Right atrium auricular region (tissue), 2 donors: ENCODE results near the gene VAPA. TPM values are rescaled to one million over a fixed set of nuclear protein-coding genes. Genes with fewer than 3 reads are reported as not detected.

Source experiments
- DNase-seq: peaks from one replicate; pipeline ENCODE4 v3.0.0-alpha.2; 2019; ENCODE audit warnings: low spot score
- H3K27ac ChIP-seq, 2 donors: fragments of 200-600 bp; sonication (generic); 1 replicate in 1 of 2; 2 replicates in 1 of 2; pipeline ENCODE4 v1.5.1; 2016 to 2019
- H3K27me3 ChIP-seq, 2 donors: fragments of 200-600 bp; sonication (generic); one replicate each; pipeline versions ENCODE4 v1.5.1 to v1.6.0; 2017 to 2019
- H3K36me3 ChIP-seq: fragments of 200-600 bp; sonication (generic); one replicate; pipeline ENCODE4 v1.5.1; 2016
- H3K4me1 ChIP-seq, 2 donors: fragments of 200-600 bp; sonication (generic); one replicate each; pipeline versions ENCODE4 v1.5.1 to v1.6.0; 2017 to 2019
- H3K4me3 ChIP-seq, 2 donors: fragments of 200-600 bp; sonication (generic); 1 replicate in 1 of 2; 2 replicates in 1 of 2; pipeline ENCODE4 v1.5.1; 2017 to 2019; ENCODE audit warnings: mild to moderate bottlenecking in 1 of 2, moderate library complexity in 1 of 2
- H3K9me3 ChIP-seq, 2 donors: fragments of 200-600 bp; sonication (generic); one replicate each; pipeline ENCODE4 v1.5.1; 2019
- CTCF ChIP-seq, 2 donors: fragments of 200-600 bp; sonication (generic); IDR thresholded peaks; one replicate each; pipeline ENCODE4 v1.5.1; 2019; ENCODE audit warnings: antibody characterized with exemption in 2 of 2
- total RNA-seq, 2 donors: library from RNA; depleted of rRNA; stranded (reverse); fragments of >200 nt; gene quantifications; one replicate each; pipeline ENCODE4 v1.1.0, GENCODE V29; 2016

Gene VAPA
- total RNA-seq, 2 donors from 2014 or later = 213 to 227 TPM

GRCh38 chr18:9996094-9996493 is 82.3 kb downstream of the VAPA start:
- Histone ChIP-seq H3K4me3 (no peak overlapping the region), H3K9me3 (peaks cover 0 to 18% of the 10 kb centered on the region in 2 donors), H3K36me3 (no peaks in the 10 kb centered on the region), H3K27me3 (no peaks in the 10 kb centered on the region), H3K27ac (no peak overlapping the region), H3K4me1 (peaks cover 0 to 7% of the 10 kb centered on the region in 2 donors)
- no peak for DNase-seq
- no peak for TF ChIP-seq CTCF (IDR thresholded peaks at IDR 0.05)

- H3K27me3 ChIP-seq = no peaks in the 10 kb centered on the region
- peaks cover 0 to 18% of the 10 kb centered on the region in 2 donors for H3K9me3 ChIP-seq
- H3K4me3 ChIP-seq = no peak overlapping the region
- no peak for TF ChIP-seq CTCF (IDR thresholded peaks at IDR 0.05)
- no peak overlapping the region for H3K27ac ChIP-seq
- H3K36me3 ChIP-seq = no peaks in the 10 kb centered on the region
- H3K4me1 ChIP-seq = peaks cover 0 to 7% of the 10 kb centered on the region in 2 donors
- DNase-seq = no peak
Observed at GRCh38 chr18:9997711-9998110, 83.9 kb downstream of the VAPA start.

- no peaks in the 10 kb centered on the region for H3K27me3 ChIP-seq
- peaks cover 0 to 18% of the 10 kb centered on the region in 2 donors for H3K9me3 ChIP-seq
- H3K4me3 ChIP-seq = no peak overlapping the region
- H3K4me1 ChIP-seq = peaks cover 0 to 7% of the 10 kb centered on the region in 2 donors
- H3K36me3 ChIP-seq = no peaks in the 10 kb centered on the region
- DNase-seq = no peak
- no peak overlapping the region for H3K27ac ChIP-seq
- no peak for TF ChIP-seq CTCF (IDR thresholded peaks at IDR 0.05)
Observed at GRCh38 chr18:9998330-9998729, 84.5 kb downstream of the VAPA start.

GRCh38 chr18:10002280-10002679 is 88.5 kb downstream of the VAPA start:
- Histone ChIP-seq H3K36me3 (no peaks in the 10 kb centered on the region), H3K4me3 (no peak overlapping the region), H3K27ac (no peak overlapping the region), H3K9me3 (peaks cover 0 to 18% of the 10 kb centered on the region in 2 donors), H3K4me1 (peaks cover 0 to 6% of the 10 kb centered on the region in 2 donors), H3K27me3 (no peaks in the 10 kb centered on the region)
- no peak for TF ChIP-seq CTCF (IDR thresholded peaks at IDR 0.05)
- no peak for DNase-seq

GRCh38 chr18:10003281-10003680 is 89.5 kb downstream of the VAPA start:
- peaks cover 0 to 17% of the 10 kb centered on the region in 2 donors for H3K9me3 ChIP-seq
- no peaks in the 10 kb centered on the region for H3K36me3 ChIP-seq
- H3K27me3 ChIP-seq = no peaks in the 10 kb centered on the region
- H3K4me1 ChIP-seq = peaks cover 0 to 6% of the 10 kb centered on the region in 2 donors
- no peak for TF ChIP-seq CTCF (IDR thresholded peaks at IDR 0.05)
- DNase-seq = no peak
- H3K4me3 ChIP-seq = no peak overlapping the region
- H3K27ac ChIP-seq = no peak overlapping the region

GRCh38 chr18:10003866-10004265 is 90.0 kb downstream of the VAPA start:
- no peak overlapping the region for H3K4me3 ChIP-seq
- H3K27ac ChIP-seq = no peak overlapping the region
- no peaks in the 10 kb centered on the region for H3K36me3 ChIP-seq
- no peak for TF ChIP-seq CTCF (IDR thresholded peaks at IDR 0.05)
- DNase-seq = no peak
- peaks cover 0 to 11% of the 10 kb centered on the region in 2 donors for H3K9me3 ChIP-seq
- no peaks in the 10 kb centered on the region for H3K27me3 ChIP-seq
- peaks cover 0 to 6% of the 10 kb centered on the region in 2 donors for H3K4me1 ChIP-seq
